ENCODE results near the gene CHCHD1.
"Not testable (repeated sequence)": the region's sequence is repeated elsewhere in the genome, so short reads cannot be mapped to it uniquely, and the experiment has no call there.

The CHCHD1 gene

DNA sequence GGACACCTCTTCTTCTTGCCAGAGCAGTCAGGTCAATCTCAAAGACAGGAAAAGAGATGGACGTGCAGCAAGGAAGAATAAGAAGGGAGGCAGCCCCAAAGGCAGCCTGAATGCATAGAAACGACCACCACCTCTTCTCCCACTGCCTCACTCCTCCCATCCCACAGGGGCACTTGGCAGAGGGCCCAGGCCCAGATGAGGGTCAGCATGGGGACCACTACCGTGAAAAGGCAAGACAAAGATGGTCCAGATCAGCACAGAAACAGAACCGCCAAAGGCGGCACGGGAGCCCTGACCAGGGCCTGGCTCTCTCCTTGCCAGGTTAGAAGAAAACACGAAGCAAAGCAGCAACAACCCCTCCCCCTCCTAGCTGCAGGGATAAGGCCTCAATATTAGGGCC, 31.5 kb downstream of the CHCHD1 start:
- no peak for DNase-seq

DNA sequence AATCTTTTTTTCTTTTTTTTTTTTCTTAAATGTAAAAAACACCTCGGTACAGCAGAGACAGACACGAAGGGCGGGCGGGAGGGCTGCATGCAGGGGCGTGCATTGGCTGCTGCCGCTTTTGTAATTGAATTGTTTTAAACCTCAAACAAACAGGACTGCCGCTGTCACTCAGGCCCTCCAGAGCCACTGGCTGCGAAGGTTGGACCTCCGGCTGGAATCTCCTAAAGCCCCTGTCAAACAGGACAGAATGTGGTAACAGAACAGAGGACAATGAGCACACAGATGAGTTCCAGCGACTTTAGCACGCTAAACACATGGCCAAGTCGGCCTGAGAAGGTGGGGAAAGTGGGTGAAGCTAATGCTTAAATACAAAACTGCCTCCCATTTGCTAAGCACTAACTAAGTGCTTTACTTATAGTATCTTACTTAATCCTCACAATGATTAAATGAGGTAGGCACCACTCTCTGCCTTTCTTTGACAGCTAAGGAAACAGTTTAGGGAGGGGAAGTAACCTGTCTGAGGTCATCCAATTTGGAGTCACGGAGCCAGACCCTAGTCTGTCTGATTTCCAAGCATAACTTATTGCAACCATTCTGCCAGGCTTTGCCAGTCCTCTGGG, 32.5 kb downstream of the CHCHD1 start:
- no peak for DNase-seq

DNA sequence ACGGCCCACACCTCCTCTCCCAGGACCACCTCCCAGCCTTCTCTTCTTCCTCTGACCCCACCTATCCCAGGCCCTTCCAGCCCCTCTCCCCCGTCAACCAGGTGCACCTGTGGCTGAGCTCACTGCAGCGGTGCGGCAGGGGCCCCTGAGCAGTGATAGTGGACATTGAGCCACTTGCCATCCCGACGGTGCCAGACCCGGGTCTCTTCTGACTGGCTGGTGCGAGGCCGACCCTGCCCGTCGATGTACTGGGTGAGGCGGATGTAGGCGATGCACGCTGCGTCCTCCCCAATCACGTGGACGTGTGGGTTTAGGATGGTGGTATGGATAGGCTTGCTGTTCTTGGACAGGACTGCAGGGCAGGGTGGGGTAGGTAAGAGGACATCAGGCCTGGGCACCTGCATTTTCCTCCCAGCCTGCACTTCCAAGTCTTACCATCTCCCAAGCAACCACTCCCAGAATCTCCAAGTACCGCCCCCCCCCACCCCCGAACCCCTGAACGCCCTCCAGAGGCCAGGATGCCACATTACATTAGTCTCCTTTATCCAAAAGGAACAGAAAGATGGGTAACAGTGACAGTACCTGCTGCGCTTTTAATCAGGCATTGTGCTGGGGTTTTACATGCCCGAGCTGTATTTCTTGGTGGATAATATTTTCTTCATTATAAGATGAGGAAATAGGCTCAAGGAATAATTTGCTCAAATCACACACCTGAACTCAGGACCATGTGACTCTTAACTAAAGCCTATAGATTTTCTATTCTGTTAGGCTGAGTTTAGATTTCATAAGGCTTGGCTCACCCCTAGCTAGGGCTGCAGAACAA, 33.3 kb downstream of the CHCHD1 start:
- no peak for DNase-seq

DNA sequence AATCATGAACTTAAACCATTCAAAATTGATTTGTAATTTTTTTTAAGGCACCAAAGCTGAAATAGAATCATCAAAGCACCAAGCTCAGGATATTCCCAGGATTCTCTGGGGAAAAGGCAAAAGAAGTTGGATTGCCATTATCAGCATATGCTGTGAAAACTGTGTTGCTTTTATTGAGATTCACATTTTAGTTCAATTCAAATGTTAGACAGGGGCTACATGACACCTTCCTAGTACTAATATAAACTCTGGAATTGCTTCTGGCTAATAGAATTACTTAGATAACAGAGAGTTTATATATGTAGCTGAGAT, 33.8 kb downstream of the CHCHD1 start:
- DNase-seq = no peak

DNA sequence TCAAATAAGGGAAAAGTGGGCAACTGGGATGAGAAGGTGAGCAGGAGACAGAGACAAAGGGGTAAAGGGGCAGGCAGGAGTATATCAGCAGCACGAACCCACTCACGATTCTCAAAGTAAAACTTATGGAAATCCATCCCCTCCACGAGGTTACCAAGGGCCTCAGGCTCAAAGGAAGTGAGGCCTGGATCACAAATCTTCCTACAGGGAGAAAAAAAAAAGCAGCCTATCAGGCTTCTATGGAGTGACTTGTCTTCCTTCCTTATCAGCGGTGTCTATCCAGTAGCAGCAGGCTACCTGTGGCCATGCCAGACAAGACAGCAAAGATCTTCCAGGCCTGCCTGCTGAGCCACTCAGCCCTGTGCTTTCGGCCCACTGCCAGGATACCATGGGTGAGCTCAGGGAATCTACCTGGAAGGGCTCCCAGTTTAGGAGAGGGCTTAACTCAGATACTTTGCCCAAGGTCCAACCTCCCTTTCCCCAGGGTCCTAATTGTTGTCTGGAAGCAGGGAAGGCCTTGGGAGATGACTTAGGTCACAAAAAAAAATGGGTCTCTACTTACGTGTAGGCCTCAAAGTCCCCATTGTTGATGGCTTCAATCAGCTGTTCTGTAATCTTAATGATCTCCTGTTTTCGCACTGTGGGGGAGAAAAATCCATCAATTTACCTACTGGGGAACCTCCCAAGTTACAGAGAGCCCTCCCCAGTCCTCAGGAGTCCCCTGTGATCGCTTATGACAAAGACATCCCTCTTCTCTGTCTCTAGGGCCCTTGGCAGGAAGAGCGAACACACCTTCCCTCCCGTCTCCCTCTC, 35.3 kb downstream of the CHCHD1 start:
- DNase-seq = no peak

DNA sequence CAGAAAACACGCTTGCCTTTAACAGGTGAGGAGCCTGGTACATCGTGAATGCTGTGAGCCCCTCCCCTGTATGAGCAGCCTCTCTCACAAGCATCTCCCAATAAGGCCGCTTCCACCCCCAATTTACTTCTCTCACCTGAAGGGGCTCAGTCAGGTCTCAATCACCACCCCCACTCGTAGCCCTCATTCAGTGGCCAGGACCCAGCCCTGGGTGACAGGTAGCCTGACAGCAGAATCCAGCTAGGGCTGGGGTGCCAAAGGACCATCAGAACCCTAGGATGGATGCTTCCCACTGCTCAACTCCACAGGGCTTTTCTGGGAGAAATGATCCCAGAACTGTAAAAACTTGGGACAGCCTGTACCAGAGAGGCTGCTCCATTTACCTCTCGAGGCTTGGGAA, 36.0 kb downstream of the CHCHD1 start:
- no peak for DNase-seq

DNA sequence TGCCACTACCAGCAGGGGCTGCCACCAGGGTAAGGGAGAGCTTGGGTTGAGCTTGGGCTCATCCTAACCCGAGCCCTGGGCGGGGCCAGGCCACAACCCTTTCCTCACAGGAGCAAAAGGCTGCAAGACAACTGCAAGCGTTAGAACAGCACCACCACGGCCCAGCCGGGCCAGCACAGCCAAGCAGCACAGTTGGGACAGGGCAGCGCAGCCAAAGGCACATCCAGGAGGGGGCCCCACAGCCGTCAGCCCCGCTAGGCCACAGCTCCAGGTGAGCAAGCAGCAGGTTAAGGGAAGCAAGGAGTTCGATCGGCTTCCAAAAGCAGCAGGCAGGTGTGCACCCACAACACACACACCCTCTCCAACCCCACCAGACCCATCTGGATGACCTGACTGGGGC, 36.6 kb downstream of the CHCHD1 start:
- DNase-seq = no peak

DNA sequence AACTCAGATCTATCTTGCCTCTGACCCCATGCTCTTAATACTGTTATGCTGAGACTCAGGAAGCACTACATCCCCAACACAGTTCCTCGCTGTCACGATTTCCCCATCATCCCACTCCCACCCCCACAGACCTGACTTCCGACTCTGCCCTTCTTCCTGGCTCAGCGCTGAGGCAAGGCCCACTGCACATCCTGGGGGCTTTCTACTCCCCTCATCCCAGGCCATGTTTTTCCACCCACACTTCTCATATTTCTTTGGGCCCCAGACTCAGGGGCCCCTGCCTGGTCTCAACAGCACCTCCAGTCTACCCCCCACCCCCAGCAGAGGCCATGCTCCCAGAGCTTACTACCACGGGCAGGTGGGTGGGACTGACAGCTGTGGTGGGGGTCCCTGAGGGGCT, 37.2 kb downstream of the CHCHD1 start:
- DNase-seq = peak; percentile 41 to 74

DNA sequence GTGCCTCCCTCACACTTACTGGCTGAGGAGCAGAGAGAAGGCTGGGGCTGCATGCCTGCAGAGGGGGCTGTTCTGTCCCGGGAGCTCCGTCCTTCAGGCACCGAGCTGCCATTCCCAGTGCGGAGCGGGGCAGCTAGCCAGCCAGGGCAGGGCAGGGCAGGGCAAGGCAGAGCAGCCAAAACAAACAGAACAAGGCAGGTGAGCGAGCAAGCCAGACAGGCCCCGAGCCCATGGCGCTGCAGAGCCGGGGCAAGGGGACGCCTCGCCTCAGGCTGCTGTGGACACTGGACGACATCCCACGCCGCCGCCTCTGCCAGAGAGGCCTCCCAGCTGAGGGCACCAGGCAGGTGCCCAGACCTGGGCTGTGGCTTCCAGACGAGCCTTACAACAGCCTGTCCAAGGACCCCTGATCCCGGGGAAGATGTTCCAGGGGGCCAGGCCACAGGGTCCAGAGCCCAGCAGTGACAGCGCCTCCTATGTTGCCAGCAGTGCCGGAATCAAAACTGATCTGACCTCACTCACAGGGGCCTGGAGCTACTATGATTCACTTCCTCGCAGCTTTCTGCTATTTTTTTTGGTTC, 37.8 kb downstream of the CHCHD1 start:
- DNase-seq = no peak

DNA sequence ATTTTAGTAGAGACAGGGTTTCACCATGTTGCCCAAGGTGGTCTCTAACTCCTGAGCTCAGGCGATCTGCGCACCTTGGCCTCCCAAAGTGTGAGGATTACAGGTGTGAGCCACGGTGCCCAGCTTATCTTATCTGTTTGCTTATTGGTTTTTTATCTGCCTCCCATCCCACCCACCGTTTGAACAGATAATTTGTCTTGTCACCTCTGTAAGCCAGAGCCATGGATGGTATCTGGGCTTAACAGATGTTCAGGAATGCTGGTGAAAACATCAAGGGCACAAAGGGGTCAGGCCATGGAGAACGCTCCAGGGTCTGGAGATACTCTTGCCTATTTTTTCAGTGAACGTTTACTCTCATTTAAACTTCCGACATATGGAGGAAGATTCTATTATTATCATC, 41.5 kb downstream of the CHCHD1 start:
- DNase-seq = no peak

DNA sequence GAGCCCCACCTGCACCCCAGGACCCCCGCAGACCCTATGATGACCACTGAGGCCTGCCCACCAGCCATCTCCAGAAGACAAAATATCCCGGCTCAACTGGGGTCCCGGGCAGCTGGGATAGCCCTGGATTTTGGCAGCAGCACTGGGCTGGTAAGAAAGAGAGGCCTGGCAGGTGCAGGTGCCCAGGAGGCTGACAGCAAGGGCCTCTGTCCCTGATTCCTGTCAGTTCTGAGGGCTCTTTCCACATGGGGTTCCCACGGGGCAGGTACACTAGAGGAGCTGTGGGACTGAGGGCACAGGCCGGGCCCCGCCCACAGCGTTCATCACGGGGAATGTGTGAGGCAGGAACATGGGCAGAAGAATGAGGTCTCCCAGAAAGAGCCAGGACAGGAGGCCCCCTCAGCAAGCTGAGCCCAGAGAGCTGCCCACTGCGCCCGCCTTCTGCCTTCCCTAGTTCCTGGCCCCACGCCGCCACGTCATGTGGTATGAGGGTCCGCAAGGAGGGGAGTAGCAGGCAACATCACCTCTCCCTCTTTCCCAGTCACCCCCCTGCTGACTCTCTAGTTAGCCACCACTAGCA, 42.4 kb downstream of the CHCHD1 start:
- DNase-seq = no peak

DNA sequence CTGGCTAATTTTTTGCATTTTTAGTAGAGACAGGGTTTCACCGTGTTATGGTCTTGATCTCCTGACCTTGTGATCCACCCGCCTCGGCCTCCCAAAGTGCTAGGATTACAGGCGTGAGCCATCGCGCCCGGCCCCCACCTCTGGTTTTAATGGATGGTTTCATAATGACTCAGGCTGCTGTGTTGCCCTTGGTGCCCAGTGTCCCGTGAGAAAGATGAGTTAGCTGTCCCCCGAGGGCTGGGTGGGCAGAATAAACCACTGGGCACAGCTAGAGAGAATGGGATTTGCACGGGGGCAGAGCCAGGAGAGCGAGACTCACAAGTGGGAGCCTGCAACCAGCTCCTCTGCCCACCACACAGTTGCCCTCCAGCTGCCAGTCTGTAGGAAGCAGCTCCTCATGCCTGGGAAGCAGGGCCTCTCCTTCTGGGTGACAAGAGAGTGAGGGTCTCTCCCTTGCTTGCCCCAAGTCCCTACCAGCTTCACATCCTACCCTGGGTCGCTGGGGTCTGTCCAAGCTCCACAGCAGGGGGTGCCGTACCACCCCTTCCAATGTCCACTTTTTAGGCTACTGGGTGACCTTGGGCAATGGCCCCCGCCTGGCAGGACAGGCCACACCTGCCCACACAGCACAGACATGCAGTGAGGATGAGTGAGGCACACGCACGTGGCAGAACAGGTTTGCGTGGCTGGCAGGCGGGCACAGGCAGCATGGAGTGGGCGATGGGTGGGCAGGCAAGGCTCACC, 45.7 kb downstream of the CHCHD1 start:
- DNase-seq = no peak

DNA sequence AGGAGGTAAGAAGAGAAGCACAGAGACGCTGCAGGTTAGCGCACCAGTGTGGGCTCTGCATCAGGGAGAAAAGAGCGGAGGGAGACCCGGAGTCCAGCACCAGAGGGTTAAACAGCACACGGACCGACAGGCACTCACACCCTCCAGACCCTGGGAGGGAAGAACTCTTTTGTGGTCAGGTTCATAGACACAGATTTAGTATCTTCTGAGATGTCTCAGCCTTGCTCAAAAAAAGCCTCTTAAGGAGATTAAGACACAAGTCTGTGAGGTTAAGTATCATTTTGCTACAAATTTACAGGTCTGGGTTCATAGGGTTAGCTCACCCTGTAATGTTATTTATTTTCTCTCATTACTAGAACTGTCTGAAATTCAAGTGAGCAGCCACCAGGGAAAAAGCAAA, 46.3 kb downstream of the CHCHD1 start:
- no peak for DNase-seq

DNA sequence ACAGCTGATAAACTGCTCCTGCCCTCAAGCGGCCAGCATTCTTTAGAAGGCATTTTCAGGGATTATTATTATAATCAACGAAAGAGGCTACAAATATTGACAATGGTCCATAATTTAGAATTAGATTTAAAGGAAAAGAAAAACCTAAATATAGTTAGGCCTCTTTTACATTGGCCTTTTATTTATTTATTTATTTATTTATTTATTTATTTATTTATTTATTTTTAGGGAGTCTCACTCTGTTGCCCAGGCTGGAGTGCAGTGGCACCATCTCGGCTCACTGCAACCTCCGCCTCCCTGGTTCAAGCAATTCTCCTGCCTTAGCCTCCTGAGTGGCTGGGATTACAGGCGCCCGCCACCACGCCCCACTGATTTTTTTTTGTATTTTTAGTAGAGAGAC, 47.2 kb downstream of the CHCHD1 start:
- DNase-seq = not testable (repeated sequence)

Data from inflammatory macrophage (primary cell).